Measurements from ENCODE around the gene MYO9A. TPM values are rescaled to one million over a fixed set of nuclear protein-coding genes. Genes with fewer than 3 reads are reported as not detected.

The MYO9A gene
- total RNA-seq, 5 donors from 2014 or later (not counting 1 experiment from before 2014, with no cell fraction given): 35.8 to 39.1 (median 38.2) TPM

DNA sequence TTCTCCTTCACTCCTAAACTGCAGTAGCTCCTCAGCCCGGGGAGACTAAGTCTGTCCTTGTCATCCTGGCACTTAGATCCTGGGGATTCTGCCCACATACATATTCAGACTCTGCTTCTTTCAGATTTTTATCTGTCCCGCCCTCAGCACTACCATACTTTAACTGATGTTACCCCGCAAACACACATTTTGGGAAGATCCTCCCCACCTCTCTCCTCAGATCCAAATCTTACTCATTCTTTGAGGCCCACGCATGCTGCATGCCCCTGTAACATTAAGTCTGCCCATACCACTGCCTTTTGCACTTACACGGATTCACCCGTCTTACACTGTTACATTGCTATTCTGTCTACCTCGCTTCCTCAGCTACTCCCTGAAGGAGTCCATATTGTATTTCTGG lies 36.4 kb upstream of the MYO9A start:
- no peaks in the 10 kb centered on the region for H3K36me3 ChIP-seq (ENCODE audit: control insufficient read depth in 2 of 2, extremely low read depth in 1 of 2, insufficient read depth in 1 of 2, low read length in 1 of 2)
- no peak for DNase-seq
- ChIA-PET CTCF (interaction anchor here (0.6 to 1.3 kb wide), 3 partner anchors 312 to 411 kb away, joined by 4 to 8 read pairs (median 7); no protein-coding TSS in a partner anchor), POLR2A (no interaction called here)
- Mint-ChIP-seq H3K9me3 (no peaks in the 10 kb centered on the region), H3K4me1 (peaks cover 4 to 8% (median 6%) of the 10 kb centered on the region in 3 donors), H3K27me3 (peaks cover 0 to 4% of the 10 kb centered on the region in 2 donors), H3K27ac (no peak overlapping the region), H3K36me3 (no peaks in the 10 kb centered on the region), H3K4me3 (no peak overlapping the region)
- peaks cover 0 to 6% of the 10 kb centered on the region in 2 experiments for H3K4me1 ChIP-seq (ENCODE audit: control insufficient read depth in 1 of 2, extremely low read depth in 1 of 2, insufficient read depth in 2 of 2, low read length in 2 of 2)
- H3K27ac ChIP-seq (ENCODE audit: low read length): no peak overlapping the region
- 84% methylated on average over 4 of the region's 7 CpGs for WGBS (ENCODE audit: insufficient coverage)
- no peak overlapping the region for H3K4me3 ChIP-seq (ENCODE audit: control insufficient read depth in 1 of 2, extremely low read depth in 1 of 2, low read length in 1 of 2)
- H3K9me3 ChIP-seq: no peaks in the 10 kb centered on the region
- ATAC-seq (replicated peaks in 1 of 4): no peak
- peaks cover 0 to 13% of the 10 kb centered on the region in 2 experiments for H3K27me3 ChIP-seq (replicated peaks in 1 of 2; ENCODE audit: control insufficient read depth in 2 of 2, extremely low read depth in 1 of 2, insufficient read depth in 2 of 2, low read length in 1 of 2)

- H3K4me3 Mint-ChIP-seq: no peak overlapping the region
- no peaks in the 10 kb centered on the region for H3K36me3 ChIP-seq (ENCODE audit: control insufficient read depth in 2 of 2, extremely low read depth in 1 of 2, insufficient read depth in 1 of 2, low read length in 1 of 2)
- peaks cover 4 to 8% (median 6%) of the 10 kb centered on the region in 3 donors for H3K4me1 Mint-ChIP-seq
- no peak overlapping the region for H3K27ac ChIP-seq (ENCODE audit: low read length)
- H3K27me3 Mint-ChIP-seq: peaks cover 0 to 2% of the 10 kb centered on the region in 2 donors
- ATAC-seq (replicated peaks in 1 of 4) (no peak), DNase-seq (no peak)
- no peak overlapping the region for H3K4me3 ChIP-seq (ENCODE audit: control insufficient read depth in 1 of 2, extremely low read depth in 1 of 2, low read length in 1 of 2)
- peaks cover 0 to 13% of the 10 kb centered on the region in 2 experiments for H3K27me3 ChIP-seq (replicated peaks in 1 of 2; ENCODE audit: control insufficient read depth in 2 of 2, extremely low read depth in 1 of 2, insufficient read depth in 2 of 2, low read length in 1 of 2)
- ChIA-PET POLR2A (no interaction called here), CTCF (interaction anchor here (0.6 to 1.3 kb wide), 4 partner anchors 311 to 410 kb away, joined by 4 to 8 read pairs (median 6); no protein-coding TSS in a partner anchor)
- H3K4me1 ChIP-seq (ENCODE audit: control insufficient read depth in 1 of 2, extremely low read depth in 1 of 2, insufficient read depth in 2 of 2, low read length in 2 of 2): peaks cover 0 to 6% of the 10 kb centered on the region in 2 experiments
- no peaks in the 10 kb centered on the region for H3K9me3 Mint-ChIP-seq
- no peak overlapping the region for H3K27ac Mint-ChIP-seq
- 100% methylated on average over 1 of the region's 5 CpGs for WGBS (ENCODE audit: insufficient coverage)
- H3K36me3 Mint-ChIP-seq: no peaks in the 10 kb centered on the region
- no peaks in the 10 kb centered on the region for H3K9me3 ChIP-seq
Observed at GRCh38 chr15:72153269-72154000, 35.5 kb upstream of the MYO9A start.

DNA sequence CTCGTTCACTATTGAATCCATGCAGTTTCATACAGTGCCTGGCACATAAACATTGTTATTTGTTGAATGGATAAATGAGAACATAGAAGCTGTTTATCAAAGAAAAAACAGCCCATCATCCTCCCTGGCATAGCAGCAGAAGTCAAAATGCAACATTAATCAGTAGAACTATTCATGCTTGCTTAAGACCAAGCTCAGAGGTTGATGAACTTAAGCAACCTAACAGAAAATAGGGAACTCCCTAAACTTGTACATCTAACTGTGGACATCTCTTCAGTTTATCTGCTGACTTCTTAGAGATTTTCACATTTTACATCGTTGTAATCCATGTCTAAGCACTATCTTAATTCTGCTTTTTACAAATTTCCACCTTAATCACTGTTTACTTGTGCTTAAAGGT lies 29.5 kb upstream of the MYO9A start:
- no peak overlapping the region for H3K27ac ChIP-seq (ENCODE audit: low read length)
- Mint-ChIP-seq H3K4me1 (no peaks in the 10 kb centered on the region), H3K36me3 (no peaks in the 10 kb centered on the region), H3K27me3 (no peaks in the 10 kb centered on the region), H3K9me3 (no peaks in the 10 kb centered on the region), H3K4me3 (no peak overlapping the region), H3K27ac (no peak overlapping the region)
- ChIA-PET CTCF (no interaction called here), POLR2A (no interaction called here)
- DNase-seq: no peak
- no peaks in the 10 kb centered on the region for H3K36me3 ChIP-seq (ENCODE audit: control insufficient read depth in 2 of 2, extremely low read depth in 1 of 2, insufficient read depth in 1 of 2, low read length in 1 of 2)
- ATAC-seq (replicated peaks in 1 of 4): no peak
- no peaks in the 10 kb centered on the region for H3K4me1 ChIP-seq (ENCODE audit: control insufficient read depth in 1 of 2, extremely low read depth in 1 of 2, insufficient read depth in 2 of 2, low read length in 2 of 2)
- peaks cover 0 to 3% of the 10 kb centered on the region in 2 experiments for H3K27me3 ChIP-seq (replicated peaks in 1 of 2; ENCODE audit: control insufficient read depth in 2 of 2, extremely low read depth in 1 of 2, insufficient read depth in 2 of 2, low read length in 1 of 2)
- no peaks in the 10 kb centered on the region for H3K9me3 ChIP-seq
- H3K4me3 ChIP-seq (ENCODE audit: control insufficient read depth in 1 of 2, extremely low read depth in 1 of 2, low read length in 1 of 2): no peak overlapping the region
- WGBS (ENCODE audit: insufficient coverage): no CpG with 5 or more reads among the region's 2 CpGs

DNA sequence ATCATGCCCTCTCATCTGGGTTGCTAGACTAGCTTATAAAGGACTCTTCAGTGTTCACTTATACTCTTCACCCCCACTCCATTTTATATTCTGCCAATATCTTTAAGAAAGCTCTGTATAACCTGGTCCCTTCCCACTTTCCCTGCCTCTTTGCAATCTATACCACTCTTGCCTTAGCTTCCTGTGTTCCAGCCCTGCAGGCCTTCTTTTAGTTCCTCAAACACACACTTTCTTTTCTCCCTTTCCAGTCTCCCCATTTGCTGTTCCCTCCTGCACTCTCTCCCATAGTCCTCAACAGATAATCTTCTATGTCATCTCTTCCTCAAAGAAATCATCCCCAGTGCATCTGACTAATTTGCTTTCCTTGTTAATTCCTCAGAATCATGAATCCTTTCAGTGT lies 29.0 kb upstream of the MYO9A start:
- Mint-ChIP-seq H3K4me1 (no peaks in the 10 kb centered on the region), H3K4me3 (no peak overlapping the region), H3K36me3 (no peaks in the 10 kb centered on the region), H3K9me3 (no peaks in the 10 kb centered on the region), H3K27ac (no peak overlapping the region), H3K27me3 (no peaks in the 10 kb centered on the region)
- Histone ChIP-seq H3K36me3 (ENCODE audit: control insufficient read depth in 2 of 2, extremely low read depth in 1 of 2, insufficient read depth in 1 of 2, low read length in 1 of 2) (no peaks in the 10 kb centered on the region), H3K9me3 (no peaks in the 10 kb centered on the region), H3K27me3 (replicated peaks in 1 of 2; ENCODE audit: control insufficient read depth in 2 of 2, extremely low read depth in 1 of 2, insufficient read depth in 2 of 2, low read length in 1 of 2) (peaks cover 0 to 3% of the 10 kb centered on the region in 2 experiments), H3K4me3 (ENCODE audit: control insufficient read depth in 1 of 2, extremely low read depth in 1 of 2, low read length in 1 of 2) (no peak overlapping the region), H3K27ac (ENCODE audit: low read length) (no peak overlapping the region), H3K4me1 (ENCODE audit: control insufficient read depth in 1 of 2, extremely low read depth in 1 of 2, insufficient read depth in 2 of 2, low read length in 2 of 2) (no peaks in the 10 kb centered on the region)
- CTCF ChIA-PET: no interaction called here
- no peak for DNase-seq
- POLR2A ChIA-PET: no interaction called here
- ATAC-seq (replicated peaks in 1 of 4): no peak

DNA sequence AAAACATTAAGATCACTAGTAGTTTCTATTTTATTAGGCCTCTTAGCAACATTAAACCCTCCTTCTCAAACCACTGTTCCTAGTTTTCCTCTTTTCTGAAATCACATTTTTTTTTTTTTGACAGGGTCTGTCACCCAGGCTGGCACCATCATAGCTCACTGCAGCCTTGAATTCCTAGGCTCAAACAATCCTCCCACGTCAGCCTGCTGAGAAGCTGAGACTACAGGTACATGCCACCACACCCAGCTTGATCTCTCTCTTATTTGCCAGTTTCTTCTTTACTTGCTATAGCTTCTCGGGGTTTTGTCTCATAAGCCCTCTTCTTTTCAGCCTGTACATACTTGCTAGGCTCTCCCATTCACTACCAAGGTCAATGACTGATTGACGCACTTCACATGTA lies 28.3 kb upstream of the MYO9A start:
- no peaks in the 10 kb centered on the region for H3K9me3 ChIP-seq
- no peaks in the 10 kb centered on the region for H3K4me1 ChIP-seq (ENCODE audit: control insufficient read depth in 1 of 2, extremely low read depth in 1 of 2, insufficient read depth in 2 of 2, low read length in 2 of 2)
- CTCF ChIA-PET: no interaction called here
- H3K36me3 Mint-ChIP-seq: no peaks in the 10 kb centered on the region
- no peak overlapping the region for H3K27ac ChIP-seq (ENCODE audit: low read length)
- H3K4me1 Mint-ChIP-seq: no peaks in the 10 kb centered on the region
- 79% methylated on average over 3 of the region's 3 CpGs for WGBS (ENCODE audit: insufficient coverage)
- H3K4me3 Mint-ChIP-seq: no peak overlapping the region
- POLR2A ChIA-PET: no interaction called here
- no peaks in the 10 kb centered on the region for H3K27me3 Mint-ChIP-seq
- H3K36me3 ChIP-seq (ENCODE audit: control insufficient read depth in 2 of 2, extremely low read depth in 1 of 2, insufficient read depth in 1 of 2, low read length in 1 of 2): no peaks in the 10 kb centered on the region
- no peak for DNase-seq
- no peaks in the 10 kb centered on the region for H3K9me3 Mint-ChIP-seq
- H3K27ac Mint-ChIP-seq: no peak overlapping the region
- H3K27me3 ChIP-seq (replicated peaks in 1 of 2; ENCODE audit: control insufficient read depth in 2 of 2, extremely low read depth in 1 of 2, insufficient read depth in 2 of 2, low read length in 1 of 2): peaks cover 0 to 3% of the 10 kb centered on the region in 2 experiments
- no peak overlapping the region for H3K4me3 ChIP-seq (ENCODE audit: control insufficient read depth in 1 of 2, extremely low read depth in 1 of 2, low read length in 1 of 2)
- no peak for ATAC-seq (replicated peaks in 1 of 4)

- no peak for DNase-seq
- H3K4me3 ChIP-seq (ENCODE audit: control insufficient read depth in 1 of 2, extremely low read depth in 1 of 2, low read length in 1 of 2): no peak overlapping the region
- H3K4me3 Mint-ChIP-seq: no peak overlapping the region
- ATAC-seq (replicated peaks in 1 of 4): no peak
- H3K36me3 ChIP-seq (ENCODE audit: control insufficient read depth in 2 of 2, extremely low read depth in 1 of 2, insufficient read depth in 1 of 2, low read length in 1 of 2): no peaks in the 10 kb centered on the region
- H3K9me3 Mint-ChIP-seq: no peaks in the 10 kb centered on the region
- no peak overlapping the region for H3K27ac Mint-ChIP-seq
- H3K27me3 Mint-ChIP-seq: no peaks in the 10 kb centered on the region
- 0% methylated on average over 1 of the region's 4 CpGs for WGBS (ENCODE audit: insufficient coverage)
- peaks cover 7% of the 10 kb centered on the region for H3K36me3 Mint-ChIP-seq
- ChIA-PET CTCF (interaction anchor here in 1 of 2 donors (0.6 kb wide), 1 partner anchor 1316 kb away, joined by 12 read pairs; no protein-coding TSS in a partner anchor), POLR2A (no interaction called here)
- H3K27me3 ChIP-seq (replicated peaks in 1 of 2; ENCODE audit: control insufficient read depth in 2 of 2, extremely low read depth in 1 of 2, insufficient read depth in 2 of 2, low read length in 1 of 2): peaks cover 0 to 3% of the 10 kb centered on the region in 2 experiments
- no peaks in the 10 kb centered on the region for H3K9me3 ChIP-seq
- no peak overlapping the region for H3K27ac ChIP-seq (ENCODE audit: low read length)
- H3K4me1 ChIP-seq (ENCODE audit: control insufficient read depth in 1 of 2, extremely low read depth in 1 of 2, insufficient read depth in 2 of 2, low read length in 2 of 2): no peaks in the 10 kb centered on the region
- no peaks in the 10 kb centered on the region for H3K4me1 Mint-ChIP-seq
Observed at GRCh38 chr15:72141171-72142084, 23.5 kb upstream of the MYO9A start.
